WTC11 (cell line): ENCODE data around the gene VAV2.

ENCODE experiments used
- CREB1 ChIP-seq: sonication (generic); formaldehyde crosslinking; IDR thresholded peaks from 2 replicates; pipeline ENCODE4 v1.8.0; 2023; ENCODE audit warnings: mild to moderate bottlenecking, missing genetic modification reagents
- CTCF ChIP-seq: fragments of 200-600 bp; IDR thresholded peaks from 2 replicates; pipeline ENCODE4 v1.8.0; 2022; ENCODE audit warnings: antibody characterized with exemption
- E2F4 ChIP-seq: sonication (generic); formaldehyde crosslinking; IDR thresholded peaks from 2 replicates; pipeline ENCODE4 v1.8.1; 2022; ENCODE audit warnings: low read depth, mild to moderate bottlenecking, moderate library complexity, missing genetic modification reagents, borderline replicate concordance
- E2F5 ChIP-seq: sonication (generic); formaldehyde crosslinking; IDR thresholded peaks from 2 replicates; pipeline ENCODE4 v1.8.1; 2022; ENCODE audit warnings: mild to moderate bottlenecking, moderate library complexity, missing genetic modification reagents
- GTF2I ChIP-seq: fragments of 250-450 bp; sonication (Bioruptor Pico); conservative IDR thresholded peaks from 2 replicates; pipeline ENCODE4 v1.4.0; 2021; ENCODE audit warnings: mild to moderate bottlenecking
- IRF1 ChIP-seq: sonication (generic); formaldehyde crosslinking; IDR thresholded peaks from 2 replicates; pipeline ENCODE4 v1.8.0; 2023; ENCODE audit warnings: missing genetic modification reagents
- IRF2 ChIP-seq: sonication (generic); formaldehyde crosslinking; IDR thresholded peaks from 2 replicates; pipeline ENCODE4 v1.8.0; 2022; ENCODE audit warnings: low read depth, missing genetic modification reagents, borderline replicate concordance
- MAX ChIP-seq: sonication (generic); formaldehyde crosslinking; IDR thresholded peaks from 2 replicates; pipeline ENCODE4 v1.8.0; 2022; ENCODE audit warnings: mild to moderate bottlenecking, missing genetic modification reagents
- MLX ChIP-seq: sonication (generic); formaldehyde crosslinking; IDR thresholded peaks from 2 replicates; pipeline ENCODE4 v1.8.1; 2023; ENCODE audit warnings: mild to moderate bottlenecking, missing genetic modification reagents, moderate library complexity
- NFE2L1 ChIP-seq: sonication (generic); formaldehyde crosslinking; IDR thresholded peaks from 2 replicates; pipeline ENCODE4 v1.8.1; 2023; ENCODE audit warnings: missing genetic modification reagents
- NR2C2 ChIP-seq: sonication (generic); formaldehyde crosslinking; IDR thresholded peaks from 2 replicates; pipeline ENCODE4 v1.8.0; 2022; ENCODE audit warnings: mild to moderate bottlenecking, missing genetic modification reagents
- PRDM15 ChIP-seq: sonication (generic); formaldehyde crosslinking; IDR thresholded peaks from 2 replicates; pipeline ENCODE4 v1.8.0; 2022; ENCODE audit warnings: missing genetic modification reagents
- SP1 ChIP-seq: sonication (generic); formaldehyde crosslinking; conservative IDR thresholded peaks from 2 replicates; pipeline ENCODE4 v1.8.1; 2022; ENCODE audit warnings: missing genetic modification reagents
- ZNF121 ChIP-seq: sonication (generic); formaldehyde crosslinking; IDR thresholded peaks from 2 replicates; pipeline ENCODE4 v1.8.0; 2023; ENCODE audit warnings: missing genetic modification reagents

- TF ChIP-seq CTCF (no peak), IRF2 (CRISPR knock-in tag) (no peak), IRF1 (no peak), E2F5 (CRISPR knock-in tag) (no peak), E2F4 (CRISPR knock-in tag) (no peak), CREB1 (CRISPR knock-in tag) (no peak), PRDM15 (CRISPR knock-in tag) (no peak), MLX (no peak), NFE2L1 (no peak), MAX (CRISPR knock-in tag) (no peak), ZNF121 (CRISPR knock-in tag) (no peak), SP1 (CRISPR knock-in tag) (no peak), GTF2I (CRISPR knock-in tag) (no peak), NR2C2 (CRISPR knock-in tag) (no peak)
Measured at GRCh38 chr9:133803028-133803585, 189.0 kb downstream of the VAV2 start.
